IPS-18c (cell line): ENCODE measurements around the gene PKNOX1.
A peak's percentile ranks its signal among the peaks of the same experiment; 100 is the strongest.
"Not testable (repeated sequence)": the region's sequence is repeated elsewhere in the genome, so short reads cannot be mapped to it uniquely, and the experiment has no call there.

Experiments used
- H3K4me3 ChIP-seq: 2 replicates; pipeline ENCODE4 v1.7.0; 2013; ENCODE audit warnings: low read depth, mild to moderate bottlenecking, low read length, moderate library complexity; ENCODE audit not compliant: insufficient read depth
- H3K9me3 ChIP-seq: one replicate; pipeline ENCODE4 v1.6.1; 2013; ENCODE audit warnings: mild to moderate bottlenecking, low read length, moderate library complexity; ENCODE audit not compliant: control insufficient read depth, insufficient read depth

PKNOX1 gene, protein sequence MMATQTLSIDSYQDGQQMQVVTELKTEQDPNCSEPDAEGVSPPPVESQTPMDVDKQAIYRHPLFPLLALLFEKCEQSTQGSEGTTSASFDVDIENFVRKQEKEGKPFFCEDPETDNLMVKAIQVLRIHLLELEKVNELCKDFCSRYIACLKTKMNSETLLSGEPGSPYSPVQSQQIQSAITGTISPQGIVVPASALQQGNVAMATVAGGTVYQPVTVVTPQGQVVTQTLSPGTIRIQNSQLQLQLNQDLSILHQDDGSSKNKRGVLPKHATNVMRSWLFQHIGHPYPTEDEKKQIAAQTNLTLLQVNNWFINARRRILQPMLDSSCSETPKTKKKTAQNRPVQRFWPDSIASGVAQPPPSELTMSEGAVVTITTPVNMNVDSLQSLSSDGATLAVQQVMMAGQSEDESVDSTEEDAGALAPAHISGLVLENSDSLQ

DNA sequence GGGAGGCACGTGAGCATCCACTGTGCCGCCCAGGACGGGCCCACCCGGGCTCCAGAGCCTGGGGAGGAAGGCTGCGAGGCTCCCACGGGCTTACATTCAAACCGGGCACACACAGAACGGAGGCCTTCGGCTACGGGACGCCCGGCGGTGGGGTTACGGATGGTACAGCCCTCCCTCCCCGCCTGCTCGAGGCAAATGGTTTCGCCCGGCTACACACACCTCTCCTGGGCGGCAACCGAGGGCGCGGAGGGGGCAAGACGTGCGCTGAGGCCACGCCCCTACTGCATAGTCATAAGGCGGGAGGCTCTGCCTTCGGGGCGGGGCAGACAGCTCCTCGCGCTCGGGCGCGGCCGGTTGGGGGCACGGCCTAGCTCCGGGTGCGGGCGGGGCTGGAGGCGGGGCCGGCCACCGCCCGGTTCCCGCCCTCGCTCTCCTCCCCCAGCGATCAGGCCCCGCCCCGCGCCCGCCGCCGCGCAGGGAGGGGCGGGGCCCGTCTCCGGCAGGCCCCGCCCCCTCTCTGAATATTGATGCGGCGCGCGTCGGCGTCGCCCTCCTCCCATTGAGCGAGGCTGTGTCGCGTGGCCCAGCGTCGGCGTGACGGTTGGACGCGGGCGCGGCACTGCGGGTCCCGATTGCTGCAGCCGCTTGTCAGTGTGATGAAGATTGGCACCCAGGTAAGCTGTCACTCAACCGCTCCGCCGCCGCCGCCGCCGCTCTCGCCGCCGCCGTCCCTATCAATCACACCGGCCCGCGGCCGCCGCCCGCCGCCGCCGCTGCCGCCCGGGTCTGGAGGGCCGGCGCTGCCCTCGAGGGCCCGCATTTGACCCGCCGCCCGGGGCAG is at the start of gene PKNOX1:
Gene PKNOX1 (plus strand): TSS at position 572 of the 841 bp plus-strand sequence. CDS start 29,820 bp downstream, outside the sequence.
- H3K4me3 ChIP-seq: peak within 1 kb of the TSS; percentile 81
- no peaks in the 10 kb centered on the region for H3K9me3 ChIP-seq

DNA sequence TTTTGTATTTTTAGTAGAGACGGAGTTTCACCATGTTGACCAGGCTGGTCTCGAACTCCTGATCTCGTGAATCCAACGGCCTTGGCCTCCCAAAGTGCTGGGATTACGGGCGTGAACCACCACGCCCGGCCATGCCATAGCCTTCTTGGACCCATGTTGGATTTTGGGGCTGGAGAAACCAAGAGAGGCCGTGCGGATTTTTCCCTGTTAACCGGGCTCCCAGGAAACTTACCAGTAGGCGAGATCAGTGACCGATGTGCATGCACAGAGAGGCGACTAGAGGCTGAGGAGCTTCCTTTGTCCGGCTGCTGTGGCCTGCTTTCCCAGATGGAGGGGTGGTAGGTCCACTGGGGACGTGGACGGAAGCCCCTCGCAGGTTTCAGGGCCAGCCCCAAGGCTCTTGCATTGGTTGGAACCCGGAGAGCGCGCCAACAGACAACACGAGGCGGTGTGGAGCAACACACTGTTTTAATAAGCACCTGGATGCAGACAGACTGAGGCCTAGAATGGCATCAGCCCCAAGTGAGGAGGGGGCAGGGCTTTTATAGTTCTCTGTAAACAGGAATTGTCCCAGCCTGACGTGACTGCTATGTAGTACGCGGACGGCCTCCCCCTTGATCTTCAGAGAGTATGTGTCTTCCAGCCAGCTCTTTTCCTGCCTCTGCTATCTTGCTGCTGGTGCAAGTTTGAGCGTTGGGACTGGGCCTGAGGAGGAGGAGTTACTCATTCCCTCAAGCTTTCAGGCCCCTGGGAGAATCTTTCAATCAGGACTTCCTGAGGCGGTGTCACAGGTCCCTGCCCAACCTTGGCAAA is 49.0 kb upstream of the PKNOX1 start, which contains the start of gene ERVH48-1:
Gene ERVH48-1 (minus strand): TSS at position 517 of the 813 bp plus-strand sequence. CDS start 6,624 bp downstream, outside the sequence.
- no peak within 1 kb of the TSS for H3K4me3 ChIP-seq
- peaks cover 5% of the 10 kb centered on the region for H3K9me3 ChIP-seq

DNA sequence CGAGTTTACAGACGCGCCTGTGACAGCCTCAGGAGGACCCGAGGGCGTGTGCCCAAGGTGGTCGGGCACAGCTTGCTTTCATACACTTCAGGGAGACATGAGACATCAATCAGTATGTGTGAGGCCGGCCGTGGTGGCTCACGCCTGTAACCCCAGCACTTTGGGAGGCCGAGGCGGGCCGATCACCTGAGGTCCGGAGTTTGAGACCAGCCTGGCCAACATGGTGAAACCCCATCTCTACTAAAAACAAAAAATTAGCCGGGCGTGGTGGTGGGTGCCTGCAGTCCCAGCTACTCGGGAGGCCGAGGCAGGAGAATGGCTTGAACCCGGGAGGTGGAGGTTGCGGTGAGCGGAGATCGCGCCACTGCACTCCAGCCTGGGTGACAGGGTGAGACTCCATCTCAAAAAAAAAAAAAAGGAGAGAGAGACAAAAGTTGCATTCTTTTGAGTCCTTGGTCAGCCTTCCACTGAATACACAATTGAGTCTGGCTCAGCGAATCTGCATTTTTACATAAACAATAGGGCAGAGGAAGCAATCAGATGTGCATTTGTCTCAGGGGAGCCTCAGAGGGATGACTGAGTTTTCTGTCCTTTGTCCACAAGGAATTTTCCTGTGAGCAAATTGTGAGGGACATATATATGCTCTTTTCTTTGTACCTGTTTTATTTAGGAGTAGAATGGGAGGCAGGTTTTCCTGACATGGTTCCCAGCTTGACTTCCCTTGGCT is 46.7 kb upstream of the PKNOX1 start:
- H3K9me3 ChIP-seq, H3K4me3 ChIP-seq: not testable (repeated sequence)

DNA sequence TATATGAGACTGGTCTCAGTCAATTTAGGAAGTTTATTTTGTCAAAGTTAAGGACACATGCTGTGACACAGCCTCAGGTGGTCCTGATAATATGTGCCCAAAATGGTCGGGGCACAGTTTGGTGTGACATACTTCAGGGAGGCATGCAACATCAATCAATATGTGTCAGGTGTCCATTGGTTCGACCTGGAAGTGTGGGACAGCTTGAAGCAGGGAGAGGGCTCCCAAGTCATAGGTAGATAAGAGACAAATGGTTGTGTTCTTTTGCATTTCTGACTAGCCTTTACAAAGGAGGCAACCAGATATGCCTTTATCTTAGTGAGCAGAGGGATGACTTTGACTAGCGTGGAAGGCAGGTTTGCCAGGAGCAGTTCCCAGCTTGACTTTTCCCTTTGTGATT is 44.4 kb upstream of the PKNOX1 start:
- no peak overlapping the region for H3K4me3 ChIP-seq
- H3K9me3 ChIP-seq: peaks cover 5% of the 10 kb centered on the region

DNA sequence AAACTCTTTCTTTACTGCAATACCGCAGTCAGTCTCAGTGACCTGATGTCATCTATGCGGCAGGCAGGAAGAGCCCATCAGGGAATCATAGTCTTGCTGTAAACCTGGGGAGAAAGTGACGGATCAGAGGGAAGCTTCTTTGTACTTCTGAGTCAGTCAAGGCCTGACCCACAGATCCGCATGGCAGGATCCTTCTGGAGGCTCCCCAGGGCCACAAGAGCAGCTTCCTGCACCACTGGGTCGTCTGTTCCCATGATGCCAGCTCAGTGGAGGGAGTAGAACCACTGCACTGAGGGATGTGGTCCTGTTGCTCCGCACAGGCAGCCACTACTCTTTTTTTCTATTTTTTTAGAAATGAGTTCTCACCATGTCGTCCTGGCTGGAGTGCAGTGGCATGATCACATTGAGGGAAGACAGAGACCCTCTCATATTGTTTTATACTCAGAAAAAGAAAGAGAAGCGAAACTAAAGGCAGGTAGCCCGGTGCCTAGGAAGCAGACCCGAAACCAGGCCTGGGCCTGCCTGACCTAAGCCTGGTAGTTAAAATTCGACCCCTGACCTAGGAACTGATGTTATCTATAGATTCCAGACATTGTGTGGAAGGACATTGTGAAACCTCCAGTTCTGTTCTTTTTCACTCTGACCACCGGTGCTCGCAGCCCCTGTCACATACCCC is 42.7 kb upstream of the PKNOX1 start:
- Histone ChIP-seq H3K4me3 (no peak overlapping the region), H3K9me3 (peaks cover 3% of the 10 kb centered on the region)

DNA sequence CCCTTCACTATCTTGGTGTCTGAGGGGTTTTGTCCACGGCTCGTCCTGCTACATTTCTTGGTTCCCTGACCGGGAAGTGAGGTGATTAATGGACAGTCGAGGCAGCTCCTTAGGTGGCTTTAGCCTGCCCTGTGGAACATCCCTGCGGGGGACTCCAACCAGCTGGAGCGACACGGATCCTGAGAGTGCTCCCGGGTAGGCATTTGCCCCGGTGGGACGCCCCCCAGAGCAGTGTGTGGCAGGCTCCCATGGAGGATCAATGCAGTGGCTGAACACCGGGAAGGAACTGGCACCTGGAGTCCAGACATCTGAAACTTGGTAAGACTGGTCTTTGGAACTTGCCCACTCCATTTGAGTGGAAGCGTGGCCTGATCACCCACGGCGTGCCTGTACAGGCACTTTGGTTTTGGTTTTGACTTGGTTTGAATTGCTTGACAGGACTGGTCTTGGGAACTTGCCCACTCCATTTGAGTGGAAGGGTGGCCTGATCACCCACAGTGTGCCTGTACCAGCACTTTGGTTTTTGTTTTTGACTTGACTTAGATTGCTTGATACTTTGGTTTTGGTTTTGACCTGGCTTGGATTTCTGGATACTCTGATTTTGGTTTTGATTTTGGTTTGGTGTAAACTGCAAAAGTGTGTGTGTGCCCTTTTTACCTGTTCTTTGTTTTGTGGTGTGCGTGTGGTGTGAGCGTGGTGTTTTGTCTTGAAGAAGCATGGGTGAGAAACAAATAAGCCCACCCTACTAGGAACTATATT is 41.8 kb upstream of the PKNOX1 start:
- not testable (repeated sequence) for H3K9me3 ChIP-seq, H3K4me3 ChIP-seq

DNA sequence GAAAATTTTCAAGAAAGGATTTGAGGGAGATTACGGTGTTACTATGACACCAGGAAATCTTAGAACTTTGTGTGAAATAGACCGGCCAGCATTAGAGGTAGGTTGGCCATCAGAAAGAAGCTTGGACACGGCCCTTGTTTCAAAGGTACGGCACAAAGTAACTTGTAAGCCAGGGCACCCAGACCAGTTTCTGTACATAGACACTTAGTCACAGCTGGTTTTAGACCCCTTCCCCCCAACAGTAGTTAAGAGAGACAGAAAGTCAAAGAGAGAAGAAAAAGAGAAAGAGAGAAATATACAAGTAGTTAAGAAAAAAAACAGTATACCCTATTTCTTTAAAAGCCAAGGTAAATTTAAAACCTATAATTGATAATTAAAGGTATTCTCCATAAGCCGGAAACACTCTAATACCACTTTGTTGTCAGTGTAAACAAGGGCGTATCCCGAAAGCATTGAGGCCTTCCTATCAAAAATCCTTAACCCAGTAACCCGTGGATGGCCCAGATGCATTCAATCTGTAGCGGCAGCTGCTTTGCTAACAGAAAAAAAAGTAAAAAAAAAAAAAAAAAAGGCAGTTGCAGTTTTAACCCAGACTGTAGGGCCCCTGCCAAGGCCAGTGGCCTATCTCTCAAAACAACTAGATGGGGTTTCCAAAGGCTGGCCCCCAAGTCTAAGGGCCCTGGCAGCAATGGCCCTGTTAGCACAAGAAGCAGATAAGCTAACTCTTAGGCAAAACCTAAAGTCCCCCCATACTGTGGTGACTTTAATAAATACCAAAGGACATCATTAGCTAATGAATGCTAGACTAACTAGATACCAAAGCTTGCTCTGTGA is 41.0 kb upstream of the PKNOX1 start:
- H3K9me3 ChIP-seq, H3K4me3 ChIP-seq: not testable (repeated sequence)

DNA sequence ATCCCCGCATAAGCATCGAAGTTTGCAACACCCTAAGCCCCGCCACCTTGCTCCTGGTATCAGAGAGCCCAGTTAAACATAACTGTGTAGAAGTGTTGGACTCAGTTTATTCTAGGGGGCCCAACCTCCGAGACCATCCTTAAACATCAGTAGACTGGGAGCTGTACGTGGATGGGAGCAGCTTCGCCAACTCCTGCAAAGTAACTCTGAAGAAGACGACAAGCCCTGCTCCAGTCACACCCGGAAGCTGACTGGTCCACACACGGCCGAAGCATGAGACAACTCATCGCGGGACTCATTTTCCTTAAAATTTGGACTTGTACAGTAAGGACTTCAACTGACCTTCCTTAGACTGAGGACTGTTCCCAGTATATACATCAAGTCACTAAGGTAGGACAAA is 40.4 kb upstream of the PKNOX1 start:
- not testable (repeated sequence) for H3K9me3 ChIP-seq, H3K4me3 ChIP-seq

DNA sequence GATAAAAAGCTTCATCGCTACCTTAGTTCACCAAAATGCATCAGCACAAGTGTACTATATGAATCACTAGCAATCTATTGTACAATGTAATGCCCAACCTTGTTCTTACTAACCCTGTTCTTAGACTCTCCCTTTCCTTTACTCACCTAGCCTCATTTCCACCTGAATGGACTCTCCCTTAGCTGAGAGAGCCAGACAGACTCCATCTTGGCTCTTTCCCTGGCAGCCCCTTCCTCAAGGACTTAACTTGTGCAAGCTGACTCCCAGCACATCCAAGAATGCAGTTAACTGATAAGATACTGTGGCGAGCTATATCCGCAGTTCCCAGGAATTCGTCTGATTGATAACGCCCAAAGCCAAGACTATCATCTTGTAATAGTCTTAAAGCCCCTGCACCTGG is 38.0 kb upstream of the PKNOX1 start:
- H3K4me3 ChIP-seq, H3K9me3 ChIP-seq: not testable (repeated sequence)

DNA sequence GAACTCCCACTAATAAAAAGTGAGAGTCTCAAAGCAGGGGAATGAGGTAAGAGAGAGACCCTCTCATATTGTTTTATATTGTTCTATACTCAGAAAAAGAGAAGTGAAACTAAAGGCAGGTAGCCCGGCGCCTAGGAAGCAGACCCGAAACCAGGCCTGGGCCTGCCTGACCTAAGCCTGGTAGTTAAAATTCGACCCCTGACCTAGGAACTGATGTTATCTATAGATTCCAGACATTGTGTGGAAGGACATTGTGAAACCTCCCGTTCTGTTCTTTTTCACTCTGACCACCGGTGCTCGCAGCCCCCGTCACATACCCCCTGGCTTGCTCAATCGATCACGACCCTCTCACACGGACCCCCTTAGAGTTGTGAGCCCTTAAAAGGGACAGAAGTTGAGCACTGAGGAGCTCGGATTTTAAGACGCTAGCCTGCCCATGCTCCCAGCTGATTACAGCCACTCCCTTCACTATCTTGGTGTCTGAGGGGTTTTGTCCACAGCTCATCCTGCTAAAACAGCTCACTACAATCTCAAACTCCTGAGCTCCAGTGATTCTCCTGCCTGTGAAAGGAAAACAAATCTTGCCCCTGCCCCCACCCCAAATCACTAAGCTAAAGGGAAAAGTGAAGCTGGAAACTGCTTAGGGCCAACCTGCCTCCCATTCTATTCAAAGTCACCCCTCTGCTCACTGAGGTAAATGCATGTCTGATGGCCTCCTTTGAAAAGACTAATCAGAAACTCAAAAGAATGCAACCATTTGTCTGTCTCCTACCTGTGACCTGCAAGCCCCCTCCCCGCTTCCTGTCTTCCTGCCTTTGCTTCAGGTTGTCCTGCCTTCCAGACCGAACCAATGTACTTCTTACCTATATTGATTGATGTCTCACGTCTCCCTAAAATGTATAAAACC is 37.1 kb upstream of the PKNOX1 start:
- not testable (repeated sequence) for H3K9me3 ChIP-seq, H3K4me3 ChIP-seq

DNA sequence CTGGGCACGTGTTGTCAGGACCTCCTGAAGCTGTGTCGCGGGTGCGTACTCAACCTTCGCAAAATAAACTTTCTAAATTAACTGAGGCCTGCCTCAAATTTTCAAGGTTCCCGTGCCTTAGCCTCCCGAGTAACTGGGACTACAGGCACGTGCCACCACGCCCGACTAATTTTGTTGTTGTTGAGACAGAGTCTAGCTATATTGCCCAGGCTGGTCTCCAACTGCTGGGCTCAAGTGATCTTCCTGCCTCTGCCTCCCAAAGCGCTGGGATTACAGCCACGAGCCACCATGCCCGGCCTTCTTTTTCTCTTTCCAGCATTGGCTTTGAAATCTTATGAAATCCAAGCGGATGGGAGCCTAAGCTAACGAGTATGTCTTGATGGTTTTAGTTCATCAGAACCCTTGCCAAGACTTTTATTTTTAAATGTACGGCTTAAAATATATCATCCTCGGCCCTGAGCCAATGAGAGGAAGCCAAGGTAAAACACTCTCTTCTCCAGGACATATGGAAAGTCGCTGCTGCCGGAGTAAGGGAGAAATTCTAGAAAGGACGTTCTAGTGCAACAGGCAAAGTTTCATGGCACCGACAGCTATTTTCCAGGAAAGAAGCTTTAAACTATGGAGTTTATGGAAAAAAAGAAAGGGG is 36.3 kb upstream of the PKNOX1 start:
- Histone ChIP-seq H3K4me3 (no peak overlapping the region), H3K9me3 (no peaks in the 10 kb centered on the region)

DNA sequence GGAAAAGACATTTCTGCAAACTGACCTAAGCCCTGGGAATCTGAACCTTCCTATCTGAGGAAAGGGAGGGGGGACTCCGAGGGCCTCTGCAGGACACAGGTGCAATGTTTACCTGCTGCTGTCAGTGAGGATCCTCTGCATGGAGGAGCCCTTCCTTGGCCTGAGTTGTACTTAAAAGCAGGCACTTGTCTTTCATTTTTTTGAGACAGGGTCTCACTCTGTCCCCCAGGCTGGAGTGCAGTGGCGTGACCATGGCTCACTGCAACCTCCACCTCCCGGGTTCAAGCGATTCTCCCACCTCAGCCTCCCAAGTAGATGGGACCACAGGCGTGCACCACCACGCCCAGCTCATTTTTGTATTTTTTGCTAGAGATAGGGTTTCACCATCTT is 35.8 kb upstream of the PKNOX1 start:
- H3K4me3 ChIP-seq, H3K9me3 ChIP-seq: not testable (repeated sequence)

DNA sequence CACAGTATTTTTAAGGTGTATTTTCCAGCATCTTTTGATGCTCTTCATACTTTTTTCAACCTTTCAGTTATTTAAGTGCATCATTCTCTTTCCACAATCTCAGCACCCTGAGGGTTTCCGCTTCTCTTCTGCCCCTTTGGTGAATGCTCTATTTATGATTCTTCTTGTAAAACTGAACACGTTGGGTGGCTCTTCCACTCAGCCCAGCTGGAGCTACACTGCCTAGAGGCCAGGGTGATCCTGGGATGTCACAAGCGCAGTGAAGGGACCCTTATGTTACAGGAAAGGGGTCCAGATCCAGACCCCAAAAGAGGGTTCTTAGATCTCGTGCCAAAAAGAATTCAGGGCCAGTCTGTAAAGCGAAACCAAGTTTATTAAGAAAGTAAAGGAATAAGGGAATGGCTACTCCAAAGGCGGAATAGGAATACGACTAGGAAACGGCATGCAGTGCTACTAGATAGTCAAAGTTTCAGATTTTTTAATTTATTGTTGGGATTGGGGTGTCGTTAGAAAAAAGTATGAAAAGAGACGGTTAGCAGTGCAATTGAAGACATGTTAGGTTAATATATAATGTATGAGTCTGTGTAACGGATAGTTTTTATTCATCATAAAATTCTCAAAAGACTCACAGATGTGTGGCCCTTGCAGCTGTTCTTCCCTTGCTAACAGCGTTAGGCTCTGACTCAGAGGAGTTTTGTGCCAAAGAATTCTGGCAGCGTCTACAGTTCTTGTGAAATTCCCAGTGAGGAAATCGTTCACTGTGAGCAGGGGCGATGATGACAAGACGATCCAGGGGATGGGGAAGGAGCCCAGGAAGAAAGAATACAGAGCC is 34.6 kb upstream of the PKNOX1 start:
- no peaks in the 10 kb centered on the region for H3K9me3 ChIP-seq
- no peak overlapping the region for H3K4me3 ChIP-seq
